IMR-90 (cell line): ENCODE results near the gene MNT. TPM values are rescaled to one million over a fixed set of nuclear protein-coding genes. Genes with fewer than 3 reads are reported as not detected.

Experiments used
- ATAC-seq: fragments of 200-7000 bp; cut with Tn5 transposase; 2 replicates; pipeline ENCODE4 v1.9.1; 2020; ENCODE audit warnings: low read depth, mild to moderate bottlenecking, moderate library complexity
- BruUV-seq: library from RNA; stranded (reverse); fragments of 400-500 nt; replicated peaks from 2 replicates; lab custom pipeline; 2021; lab: Mats Ljungman, UMichigan
- CTCF ChIA-PET: fragments of 300-600 bp; formaldehyde crosslinking; extraction: SDS; loops from one replicate; lab custom pipeline; 2021; ENCODE audit warnings: antibody characterized with exemption; lab: Yijun Ruan, JAX
- POLR2A ChIA-PET: fragments of 300-600 bp; sonication (Branson Sonifier 250); formaldehyde crosslinking; loops from one replicate; lab custom pipeline; 2022; ENCODE audit warnings: antibody characterized with exemption; ENCODE audit not compliant: unreplicated experiment; lab: Charles Lee
- DNase-seq: peaks from one replicate; pipeline ENCODE4 v3.0.0; 2013
- H2AFZ ChIP-seq: replicated peaks from 2 replicates; pipeline ENCODE3; 2013; ENCODE audit warnings: low read length, mild to moderate bottlenecking; ENCODE audit not compliant: poor library complexity
- H2AK5ac ChIP-seq: 2 replicates; pipeline ENCODE4 v1.6.1; 2013; ENCODE audit warnings: low read depth, low read length, inconsistent platforms
- H2AK9ac ChIP-seq: replicated peaks from 2 replicates; pipeline ENCODE3; 2013; ENCODE audit warnings: mild to moderate bottlenecking, low read depth, low read length, moderate library complexity; ENCODE audit not compliant: poor library complexity
- H2BK120ac ChIP-seq: 2 replicates; pipeline ENCODE4 v1.6.1; 2013; ENCODE audit warnings: low read depth, low read length, inconsistent platforms
- H2BK15ac ChIP-seq: 3 replicates; pipeline ENCODE4 v1.6.1; 2013; ENCODE audit warnings: low read depth, low read length, inconsistent platforms
- H2BK20ac ChIP-seq: 2 replicates; pipeline ENCODE4 v1.6.1; 2013; ENCODE audit warnings: low read depth, mild to moderate bottlenecking, inconsistent platforms, low read length, moderate library complexity
- H2BK5ac ChIP-seq: 2 replicates; pipeline ENCODE4 v1.6.1; 2013; ENCODE audit warnings: mild to moderate bottlenecking, low read depth, low read length, inconsistent platforms; ENCODE audit not compliant: poor library complexity, severe bottlenecking
- H3K14ac ChIP-seq: replicated peaks from 2 replicates; pipeline ENCODE4 v1.6.1; 2013; ENCODE audit warnings: low read depth, low read length, inconsistent platforms
- H3K18ac ChIP-seq: 2 replicates; pipeline ENCODE4 v1.6.1; 2013; ENCODE audit warnings: low read depth, low read length, control low read depth
- H3K23ac ChIP-seq: 2 replicates; pipeline ENCODE4 v1.6.1; 2013; ENCODE audit warnings: low read depth, low read length, inconsistent platforms
- H3K27ac ChIP-seq: 2 replicates; pipeline ENCODE4 v1.5.1; 2013; ENCODE audit warnings: mild to moderate bottlenecking, control low read depth, low read length; ENCODE audit not compliant: insufficient read depth
- H3K27me3 ChIP-seq: 2 replicates; pipeline ENCODE4 v1.6.1; 2013; ENCODE audit warnings: low read length; ENCODE audit not compliant: control insufficient read depth, insufficient read depth
- H3K36me3 ChIP-seq: 2 replicates; pipeline ENCODE4 v1.6.1; 2013; ENCODE audit warnings: low read length, mixed read lengths; ENCODE audit not compliant: control insufficient read depth, insufficient read depth
- H3K4ac ChIP-seq: 2 replicates; pipeline ENCODE4 v1.6.1; 2013; ENCODE audit warnings: low read depth, low read length, inconsistent platforms
- H3K4me1 ChIP-seq: 2 replicates; pipeline ENCODE4 v1.6.1; 2013; ENCODE audit warnings: low read length, mixed read lengths; ENCODE audit not compliant: control insufficient read depth, insufficient read depth
- H3K4me2 ChIP-seq: 2 replicates; pipeline ENCODE4 v1.6.1; 2013; ENCODE audit warnings: low read depth, mild to moderate bottlenecking, control low read depth, low read length, moderate library complexity
- H3K4me3 ChIP-seq: 2 replicates; pipeline ENCODE4 v1.5.1; 2013; ENCODE audit warnings: low read depth, mild to moderate bottlenecking, control low read depth, low read length, moderate library complexity; ENCODE audit not compliant: insufficient read depth
- H3K56ac ChIP-seq: 2 replicates; pipeline ENCODE4 v1.6.1; 2013; ENCODE audit warnings: low read length, inconsistent platforms; ENCODE audit not compliant: insufficient read depth; ENCODE audit errors: extremely low read depth
- H3K79me1 ChIP-seq, 2 experiments: 2 replicates each; pipeline ENCODE4 v1.6.1; 2013; ENCODE audit warnings: low read length in 2 of 2, inconsistent platforms in 1 of 2, low read depth in 1 of 2
- H3K9ac ChIP-seq: 2 replicates; pipeline ENCODE4 v1.6.1; 2013; ENCODE audit warnings: low read depth, low read length, control low read depth
- H3K9me1 ChIP-seq: 2 replicates; pipeline ENCODE4 v1.6.1; 2013; ENCODE audit warnings: low read length, inconsistent platforms; ENCODE audit not compliant: insufficient read depth
- H3K9me3 ChIP-seq: 2 replicates; pipeline ENCODE4 v1.6.1; 2013; ENCODE audit warnings: low read length; ENCODE audit not compliant: control insufficient read depth, insufficient read depth
- H4K20me1 ChIP-seq: 2 replicates; pipeline ENCODE4 v1.6.1; 2013; ENCODE audit warnings: low read length, inconsistent platforms; ENCODE audit not compliant: insufficient read depth
- H4K5ac ChIP-seq: 2 replicates; pipeline ENCODE4 v1.6.1; 2013; ENCODE audit warnings: mild to moderate bottlenecking, low read depth, low read length, control low read depth
- H4K8ac ChIP-seq, 2 experiments: 2 replicates each; pipeline ENCODE4 v1.6.1; 2013; ENCODE audit warnings: low read depth in 2 of 2, low read length in 2 of 2, control low read depth in 1 of 2, inconsistent platforms in 1 of 2
- H4K91ac ChIP-seq: 2 replicates; pipeline ENCODE4 v1.6.1; 2013; ENCODE audit warnings: low read depth, low read length, inconsistent platforms; ENCODE audit not compliant: insufficient read depth
- CEBPB ChIP-seq: IDR thresholded peaks from 2 replicates; pipeline ENCODE4 v1.6.1; 2012; ENCODE audit warnings: low read depth, low read length, improper control_type of control experiment
- FOS ChIP-seq: fragments of 150-350 bp; IDR thresholded peaks from 2 replicates; pipeline ENCODE4 v1.6.1; 2016; ENCODE audit warnings: low read depth, low read length
- MAFK ChIP-seq: IDR thresholded peaks from 2 replicates; pipeline ENCODE4 v1.6.1; 2012; ENCODE audit warnings: low read depth, low read length, improper control_type of control experiment
- MAZ ChIP-seq: IDR thresholded peaks from 2 replicates; pipeline ENCODE4 v1.6.1; 2012; ENCODE audit warnings: low read depth, mild to moderate bottlenecking, low read length, improper control_type of control experiment, moderate library complexity, borderline replicate concordance
- RAD21 ChIP-seq: IDR thresholded peaks from 2 replicates; pipeline ENCODE4 v1.6.1; 2012; ENCODE audit warnings: low read length, improper control_type of control experiment
- WGBS, 2 experiments: methylation state at CpG; one replicate each; pipeline versions ENCODE4 v1.1.5 to v1.1.7; 2013; ENCODE audit warnings: missing lambda C conversion rate in 2 of 2; ENCODE audit not compliant: insufficient read length in 1 of 2; ENCODE audit errors: extremely low coverage in 2 of 2; 5-methylcytosine and 5-hydroxymethylcytosine counted together
- dilution Hi-C: fragments of 300-500 bp; cut with HindIII; formaldehyde crosslinking; loops from one replicate; pipeline ENCODE4 v1.14.3; 2018; ENCODE audit warnings: low sequenced_read_pairs; ENCODE audit not compliant: unreplicated experiment
- in situ Hi-C: fragments of 300-500 bp; cut with MboI; formaldehyde crosslinking; loops from 3 replicates; pipeline ENCODE4 v1.14.3; 2019; ENCODE audit warnings: low sequenced_read_pairs, inconsistent platforms, mixed read lengths
- intact Hi-C: fragments of 100-400 bp; cut with micrococcal nuclease; formaldehyde crosslinking; loops from 2 replicates; pipeline ENCODE4 v1.10.0; 2022
- polyA plus RNA-seq, 3 experiments: library from polyadenylated mRNA; depleted of rRNA; stranded (reverse); fragments of >200 nt; gene quantifications; 2 replicates each; pipeline ENCODE4 v1.2.3, GENCODE V29; 2012; ENCODE audit warnings: low replicate concordance in 1 of 3
- total RNA-seq: library from RNA; depleted of rRNA; stranded (reverse); fragments of >200 nt; gene quantifications from 2 replicates; pipeline ENCODE4 v1.2.3, GENCODE V29; 2012

MNT gene
- total and polyA plus RNA-seq, 2 of the 4 experiments (the other 2 are of a cell fraction): 1.4 to 8.3 TPM

DNA sequence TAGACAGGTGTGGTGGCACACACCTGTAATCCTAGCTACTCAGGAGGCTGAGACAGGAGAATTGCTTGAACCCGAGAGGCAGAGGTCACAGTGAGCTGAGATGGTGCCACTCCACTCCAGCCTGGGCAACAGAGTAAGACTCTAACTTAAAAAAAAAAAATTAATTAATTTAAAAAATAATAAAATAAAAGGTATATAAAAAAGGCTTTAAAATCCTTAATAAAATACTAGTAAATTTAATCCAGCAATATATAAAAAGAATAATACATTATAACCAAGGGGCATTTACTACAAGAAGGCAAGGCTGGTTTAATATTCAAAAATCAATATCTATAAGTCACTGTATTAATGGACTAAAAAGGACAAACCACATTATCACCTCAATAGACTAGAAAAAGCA lies 44.8 kb upstream of the MNT start:
- H3K9me3 ChIP-seq: no peaks in the 10 kb centered on the region
- in situ Hi-C loops: no loop called here
- dilution Hi-C loops: no loop called here
- H3K56ac ChIP-seq: no peak overlapping the region
- DNase-seq: no peak
- ChIA-PET CTCF (no interaction called here), POLR2A (no interaction called here)
- no peaks in the 10 kb centered on the region for H3K27me3 ChIP-seq
- no peak overlapping the region for H3K4ac ChIP-seq
- H3K4me2 ChIP-seq: no peak overlapping the region
- no peak overlapping the region for H2BK15ac ChIP-seq
- no peak overlapping the region for H4K91ac ChIP-seq
- TF ChIP-seq CEBPB: no peak
- no peak for TF ChIP-seq MAZ
- TF ChIP-seq FOS: no peak
- TF ChIP-seq RAD21: no peak
- no peak for TF ChIP-seq MAFK
- no peak overlapping the region for H2AK5ac ChIP-seq
- intact Hi-C loops: no loop called here
- no peak overlapping the region for H2AK9ac ChIP-seq
- no peaks in the 10 kb centered on the region for H3K9me1 ChIP-seq
- H4K20me1 ChIP-seq: no peaks in the 10 kb centered on the region
- H3K4me3 ChIP-seq: no peak overlapping the region
- peaks cover 5% of the 10 kb centered on the region for H3K4me1 ChIP-seq
- no peak overlapping the region for H2BK20ac ChIP-seq
- peaks cover 0 to 3% of the 10 kb centered on the region in 2 experiments; a peak in 2 of 4 replicates for H3K79me1 ChIP-seq
- no peak overlapping the region for H3K14ac ChIP-seq
- no CpG with 5 or more reads among the region's 1 CpG for WGBS, 2 experiments
- H3K9ac ChIP-seq: no peak overlapping the region
- H4K5ac ChIP-seq: no peak overlapping the region
- H4K8ac ChIP-seq: no peak overlapping the region
- no peak overlapping the region for H3K23ac ChIP-seq
- no peak overlapping the region for H3K18ac ChIP-seq
- no peak for ATAC-seq
- H2BK5ac ChIP-seq: no peak overlapping the region
- H2BK120ac ChIP-seq: no peak overlapping the region
- peaks cover 2% of the 10 kb centered on the region; the same call in 1 of the 2 replicates for H3K36me3 ChIP-seq
- no peak overlapping the region for H3K27ac ChIP-seq
- BruUV-seq: no TSS peak
- H2AFZ ChIP-seq: no peak overlapping the region
